Colonic mucosa (tissue), 4 donors: ENCODE data around the gene UBE2U. TPM values are rescaled to one million over a fixed set of nuclear protein-coding genes. Genes with fewer than 3 reads are reported as not detected.
A peak's percentile ranks its signal among the peaks of the same experiment; 100 is the strongest.

Experiments used
- DNase-seq: peaks from one replicate; pipeline ENCODE4 v3.0.0-alpha.2; 2020
- H3K27ac ChIP-seq: fragments of 200-600 bp; one replicate; pipeline ENCODE4 v1.8.0; 2021
- H3K27me3 ChIP-seq: fragments of 200-600 bp; one replicate; pipeline ENCODE4 v1.8.0; 2021
- H3K36me3 ChIP-seq: fragments of 200-600 bp; one replicate; pipeline ENCODE4 v1.8.0; 2021
- H3K4me1 ChIP-seq: fragments of 200-600 bp; one replicate; pipeline ENCODE4 v1.8.0; 2021; ENCODE audit warnings: mild to moderate bottlenecking
- H3K4me3 ChIP-seq: fragments of 200-600 bp; one replicate; pipeline ENCODE4 v1.8.0; 2021
- H3K9ac ChIP-seq, 2 donors: one replicate each; pipeline ENCODE4 v1.7.0; 2013; ENCODE audit warnings: control low read depth in 2 of 2, low read depth in 2 of 2, low read length in 2 of 2
- H3K9me3 ChIP-seq: fragments of 200-600 bp; one replicate; pipeline ENCODE4 v1.8.0; 2021
- CTCF ChIP-seq: fragments of 200-600 bp; IDR thresholded peaks from one replicate; pipeline ENCODE4 v1.8.0; 2022; ENCODE audit warnings: antibody characterized with exemption, mild to moderate bottlenecking
- intact Hi-C: fragments of 100-400 bp; cut with DNase I; formaldehyde crosslinking; loops from one replicate; pipeline ENCODE4 v1.14.1; 2022
- total RNA-seq, 2 donors: library from RNA; stranded (reverse); fragmentation: NEBNext Ultra II Directional in 1 of 2; extraction: Animal tissue kit (Norgen Biotek cat#: 25700) in 1 of 2; gene quantifications; one replicate each; pipeline ENCODE4 v1.2.1, GENCODE V29; 2021
- donor health status: healthy.
- donor health status: DM: no; HTN: no; CAD: no.
- donor health status: DM: no; HTN: no; CAD: no.

The UBE2U gene
- total RNA-seq, 2 donors from 2014 or later: not detected

- no peak overlapping the region for H3K9ac ChIP-seq
- TF ChIP-seq CTCF: no peak
- no peaks in the 10 kb centered on the region for H3K4me1 ChIP-seq
- no peaks in the 10 kb centered on the region for H3K9me3 ChIP-seq
- H3K36me3 ChIP-seq: no peaks in the 10 kb centered on the region
- H3K27me3 ChIP-seq: no peaks in the 10 kb centered on the region
- no peak overlapping the region for H3K27ac ChIP-seq
- H3K4me3 ChIP-seq: no peak overlapping the region
- no peak for DNase-seq
- intact Hi-C loops: no loop called here
Observed at GRCh38 chr1:64263856-64264255, 60.4 kb downstream of the UBE2U start.

- TF ChIP-seq CTCF: no peak
- H3K36me3 ChIP-seq: no peaks in the 10 kb centered on the region
- no peak for DNase-seq
- H3K27me3 ChIP-seq: no peaks in the 10 kb centered on the region
- H3K27ac ChIP-seq: no peak overlapping the region
- intact Hi-C loops: loop anchor here (5.0 kb wide), 1 partner anchor 317 kb away; no protein-coding TSS in a partner anchor
- no peaks in the 10 kb centered on the region for H3K4me1 ChIP-seq
- no peak overlapping the region for H3K4me3 ChIP-seq
- H3K9ac ChIP-seq: no peak overlapping the region
- H3K9me3 ChIP-seq: no peaks in the 10 kb centered on the region
Observed at GRCh38 chr1:64265141-64265540, 61.7 kb downstream of the UBE2U start.

- H3K27me3 ChIP-seq: no peaks in the 10 kb centered on the region
- H3K4me3 ChIP-seq: no peak overlapping the region
- H3K36me3 ChIP-seq: no peaks in the 10 kb centered on the region
- H3K9me3 ChIP-seq: no peaks in the 10 kb centered on the region
- no peak for TF ChIP-seq CTCF
- H3K9ac ChIP-seq: no peak overlapping the region
- H3K4me1 ChIP-seq: no peaks in the 10 kb centered on the region
- H3K27ac ChIP-seq: no peak overlapping the region
- intact Hi-C loops: loop anchor here (2.0 to 5.0 kb wide), 2 partner anchors 315 to 410 kb away; no protein-coding TSS in a partner anchor
- DNase-seq: no peak
Observed at GRCh38 chr1:64266991-64267390, 63.6 kb downstream of the UBE2U start.

GRCh38 chr1:64268653-64269557 lies 65.5 kb downstream of the UBE2U start:
- DNase-seq: peak; percentile 81
- no peaks in the 10 kb centered on the region for H3K9me3 ChIP-seq
- H3K36me3 ChIP-seq: no peaks in the 10 kb centered on the region
- H3K4me1 ChIP-seq: no peaks in the 10 kb centered on the region
- H3K4me3 ChIP-seq: no peak overlapping the region
- no peaks in the 10 kb centered on the region for H3K27me3 ChIP-seq
- intact Hi-C loops: loop anchor here (5.0 kb wide), 1 partner anchor 313 kb away; no protein-coding TSS in a partner anchor
- peak; percentile 60 for TF ChIP-seq CTCF
- H3K9ac ChIP-seq: no peak overlapping the region
- H3K27ac ChIP-seq: no peak overlapping the region

GRCh38 chr1:64269558-64269884 lies 66.1 kb downstream of the UBE2U start:
- no peak for DNase-seq
- intact Hi-C loops: loop anchor here (5.0 kb wide), 1 partner anchor 313 kb away; no protein-coding TSS in a partner anchor
- no peaks in the 10 kb centered on the region for H3K4me1 ChIP-seq
- no peak overlapping the region for H3K27ac ChIP-seq
- H3K4me3 ChIP-seq: no peak overlapping the region
- no peaks in the 10 kb centered on the region for H3K27me3 ChIP-seq
- no peaks in the 10 kb centered on the region for H3K9me3 ChIP-seq
- TF ChIP-seq CTCF: no peak
- no peaks in the 10 kb centered on the region for H3K36me3 ChIP-seq
- H3K9ac ChIP-seq: no peak overlapping the region
